Measurements from ENCODE around the gene C3orf22.

DNA sequence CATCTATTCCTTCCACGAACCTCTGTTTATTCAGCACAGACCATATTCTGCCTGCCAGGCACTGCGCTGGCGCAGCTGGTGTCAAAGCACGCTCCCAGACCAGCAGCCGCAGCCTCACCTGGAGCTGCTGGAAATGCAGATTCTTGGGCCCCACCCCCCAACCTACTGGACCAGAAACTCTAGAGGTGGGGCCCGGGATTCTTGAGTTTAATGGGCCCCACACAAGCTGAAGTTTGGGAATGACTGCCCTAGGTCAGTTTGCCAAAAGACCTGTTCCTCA is 27.7 kb downstream of the C3orf22 start:
- TF ChIP-seq, protein P1, sequence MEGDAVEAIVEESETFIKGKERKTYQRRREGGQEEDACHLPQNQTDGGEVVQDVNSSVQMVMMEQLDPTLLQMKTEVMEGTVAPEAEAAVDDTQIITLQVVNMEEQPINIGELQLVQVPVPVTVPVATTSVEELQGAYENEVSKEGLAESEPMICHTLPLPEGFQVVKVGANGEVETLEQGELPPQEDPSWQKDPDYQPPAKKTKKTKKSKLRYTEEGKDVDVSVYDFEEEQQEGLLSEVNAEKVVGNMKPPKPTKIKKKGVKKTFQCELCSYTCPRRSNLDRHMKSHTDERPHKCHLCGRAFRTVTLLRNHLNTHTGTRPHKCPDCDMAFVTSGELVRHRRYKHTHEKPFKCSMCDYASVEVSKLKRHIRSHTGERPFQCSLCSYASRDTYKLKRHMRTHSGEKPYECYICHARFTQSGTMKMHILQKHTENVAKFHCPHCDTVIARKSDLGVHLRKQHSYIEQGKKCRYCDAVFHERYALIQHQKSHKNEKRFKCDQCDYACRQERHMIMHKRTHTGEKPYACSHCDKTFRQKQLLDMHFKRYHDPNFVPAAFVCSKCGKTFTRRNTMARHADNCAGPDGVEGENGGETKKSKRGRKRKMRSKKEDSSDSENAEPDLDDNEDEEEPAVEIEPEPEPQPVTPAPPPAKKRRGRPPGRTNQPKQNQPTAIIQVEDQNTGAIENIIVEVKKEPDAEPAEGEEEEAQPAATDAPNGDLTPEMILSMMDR (IDR thresholded peaks at IDR 0.05; ENCODE audit: low read depth, low read length): no peak
- TF ChIP-seq EZH2phosphoT487 (IDR thresholded peaks at IDR 0.05; ENCODE audit: low read depth): no peak
